GM12873 (cell line): ENCODE data around the gene ADAMTS15.

Experiments used
- CTCF ChIP-seq: IDR thresholded peaks from 2 replicates; pipeline ENCODE4 v1.5.1; 2012; ENCODE audit warnings: low read depth, mild to moderate bottlenecking, moderate library complexity, low read length, control low read depth; ENCODE audit not compliant: insufficient read depth; ENCODE audit errors: missing control alignments

The ADAMTS15 gene

DNA sequence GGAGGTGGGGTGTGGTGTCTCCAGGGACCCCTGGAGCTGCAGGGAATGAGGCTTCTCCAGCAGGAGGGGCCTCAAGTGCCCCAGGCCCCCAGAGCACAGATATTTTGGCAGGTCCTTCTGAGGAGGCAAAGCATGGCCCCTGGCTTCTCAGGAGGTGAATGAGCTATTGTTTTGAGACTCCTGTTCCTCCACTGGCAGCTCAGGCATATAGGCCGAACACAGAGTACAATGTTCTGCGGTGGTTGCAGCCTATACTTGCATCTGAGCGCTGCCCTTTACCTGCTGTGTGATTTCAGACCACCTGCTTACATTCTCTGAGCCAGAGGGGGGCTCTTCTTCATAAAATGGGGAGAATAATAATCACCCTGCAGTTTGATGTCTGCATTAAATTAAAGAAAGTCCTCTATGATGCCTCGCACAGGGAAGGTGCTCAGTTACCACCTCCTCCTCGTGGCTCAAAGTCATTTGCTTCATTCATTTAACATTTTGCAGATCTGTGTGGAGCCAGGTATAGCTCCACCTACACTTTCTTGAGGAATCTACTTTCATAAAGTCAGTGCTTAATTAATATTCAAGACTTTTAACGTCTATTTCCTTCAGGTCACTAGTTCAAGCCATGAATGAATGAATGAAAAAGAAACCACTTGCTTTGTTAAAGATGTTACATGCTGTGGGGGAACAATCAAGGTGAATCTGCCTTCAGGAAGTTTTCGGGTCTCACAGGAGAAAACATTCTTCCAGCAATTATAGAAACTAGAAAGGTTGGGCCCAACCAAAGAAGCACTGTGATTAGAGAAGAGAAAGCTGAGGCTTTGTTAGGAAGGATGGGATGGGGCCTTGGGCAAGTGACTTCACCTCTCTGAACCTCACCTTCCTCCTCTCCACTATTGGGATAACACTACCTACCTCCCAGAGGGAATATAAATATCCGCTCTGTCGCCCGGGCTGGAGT is 68.4 kb downstream of the ADAMTS15 start:
- TF ChIP-seq CTCF: no peak

- TF ChIP-seq CTCF: no peak
These were observed 69.8 kb downstream of the ADAMTS15 start for GRCh38 chr11:130518164-130518680.

DNA sequence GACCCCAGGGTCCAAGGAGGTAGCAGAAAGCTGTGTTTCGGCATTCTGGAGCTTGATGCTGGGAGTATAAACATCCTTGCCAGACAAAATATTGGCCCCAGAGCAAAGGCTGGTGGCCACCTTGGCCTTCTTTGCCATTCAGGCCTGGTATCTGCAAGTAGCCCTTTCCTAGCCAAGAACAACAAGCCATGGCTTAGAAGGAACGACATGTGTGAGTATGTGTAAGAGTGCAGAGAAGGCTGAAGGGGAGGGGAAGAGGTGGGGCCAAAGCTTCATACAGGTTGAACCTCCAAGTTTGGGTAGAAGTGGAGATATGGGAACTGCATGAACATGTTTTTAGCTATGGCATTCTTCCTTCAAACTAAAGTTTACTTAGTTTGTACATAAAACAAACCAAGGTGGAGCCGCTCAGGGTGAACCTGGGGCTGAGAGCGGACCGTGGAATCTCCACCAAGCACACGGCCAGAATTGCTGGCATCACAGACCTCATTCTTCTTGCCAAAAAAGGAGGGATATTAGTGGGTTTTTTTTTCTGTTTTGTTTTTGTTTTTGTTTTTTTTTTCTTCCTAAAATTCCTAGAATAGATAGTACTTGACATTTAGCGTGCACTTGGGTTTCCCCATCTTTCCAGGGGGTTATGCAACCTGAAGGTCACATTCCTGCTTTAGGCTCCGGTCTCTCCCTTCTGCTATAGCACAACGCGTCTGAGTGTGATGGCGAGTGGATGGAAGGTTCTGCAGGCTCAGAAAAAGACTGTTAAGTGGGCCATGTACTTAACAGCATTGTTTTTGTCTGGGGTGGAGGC is 70.9 kb downstream of the ADAMTS15 start:
- no peak for TF ChIP-seq CTCF

GRCh38 chr11:130520271-130520671 is 71.8 kb downstream of the ADAMTS15 start:
- TF ChIP-seq CTCF: no peak

GRCh38 chr11:130522284-130522961 is 74.0 kb downstream of the ADAMTS15 start:
- no peak for TF ChIP-seq CTCF

DNA sequence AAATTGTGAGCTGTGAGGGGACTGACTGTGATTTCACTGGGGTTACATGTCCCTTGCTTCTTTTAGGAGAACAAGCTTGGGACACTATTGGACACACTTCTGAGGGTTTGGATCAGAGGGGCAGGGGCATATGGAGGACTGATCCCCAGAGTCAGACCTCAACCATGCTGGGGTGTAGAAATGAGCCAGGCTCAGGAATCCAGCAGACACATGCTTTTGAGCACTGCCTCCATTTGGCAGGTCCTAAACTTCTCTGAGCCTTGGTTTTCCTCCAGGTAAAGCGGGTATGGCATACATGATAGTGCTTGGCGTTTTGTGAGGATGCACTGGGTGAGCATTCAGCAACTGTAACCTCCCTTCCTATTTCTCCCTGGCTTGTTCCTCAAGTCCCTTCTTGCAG is 74.7 kb downstream of the ADAMTS15 start:
- TF ChIP-seq CTCF: no peak
